ENCODE data around the gene SLC7A6.
A peak's percentile ranks its signal among the peaks of the same experiment; 100 is the strongest.

The SLC7A6 gene

GRCh38 chr16:68244903-68245853 lies 19.1 kb upstream of the SLC7A6 start, which contains the start of gene PLA2G15:
PLA2G15 (plus strand) TSS chr16:68245373; CDS start chr16:68245427, 54 bp downstream.
- Histone ChIP-seq H3K79me2 (ENCODE audit: control insufficient read depth, insufficient read depth, low read length, unreplicated experiment) (peaks cover 20% of the 10 kb centered on the region), H3K4me1 (ENCODE audit: control insufficient read depth, insufficient read depth, low read length, unreplicated experiment) (peaks cover 18% of the 10 kb centered on the region), H3K4me3 (ENCODE audit: low read depth, low read length) (peak within 1 kb of the TSS; percentile 94), H3K36me3 (ENCODE audit: insufficient read depth, low read length) (no peaks in the 10 kb centered on the region), H2AFZ (ENCODE audit: low read length, unreplicated experiment) (peak within 1 kb of the TSS; percentile 90), H3K27me3 (ENCODE audit: insufficient read depth, low read length) (no peaks in the 10 kb centered on the region), H3K27ac (ENCODE audit: low read depth, low read length) (no peak within 1 kb of the TSS)

GRCh38 chr16:68246121-68246520 lies 18.2 kb upstream of the SLC7A6 start:
- no peak overlapping the region for H2AFZ ChIP-seq (ENCODE audit: low read length, unreplicated experiment)
- no peaks in the 10 kb centered on the region for H3K36me3 ChIP-seq (ENCODE audit: insufficient read depth, low read length)
- no peaks in the 10 kb centered on the region for H3K27me3 ChIP-seq (ENCODE audit: insufficient read depth, low read length)
- no peak overlapping the region for H3K27ac ChIP-seq (ENCODE audit: low read depth, low read length)
- peaks cover 20% of the 10 kb centered on the region for H3K79me2 ChIP-seq (ENCODE audit: control insufficient read depth, insufficient read depth, low read length, unreplicated experiment)
- H3K4me3 ChIP-seq (ENCODE audit: low read depth, low read length), result peak overlapping the region; percentile 94
- peaks cover 18% of the 10 kb centered on the region for H3K4me1 ChIP-seq (ENCODE audit: control insufficient read depth, insufficient read depth, low read length, unreplicated experiment)

GRCh38 chr16:68246666-68247065 lies 17.7 kb upstream of the SLC7A6 start:
- Histone ChIP-seq H3K4me1 (ENCODE audit: control insufficient read depth, insufficient read depth, low read length, unreplicated experiment) (peaks cover 18% of the 10 kb centered on the region), H3K4me3 (ENCODE audit: low read depth, low read length) (peak overlapping the region; percentile 94), H3K27me3 (ENCODE audit: insufficient read depth, low read length) (no peaks in the 10 kb centered on the region), H3K79me2 (ENCODE audit: control insufficient read depth, insufficient read depth, low read length, unreplicated experiment) (peaks cover 20% of the 10 kb centered on the region), H3K27ac (ENCODE audit: low read depth, low read length) (no peak overlapping the region), H3K36me3 (ENCODE audit: insufficient read depth, low read length) (no peaks in the 10 kb centered on the region), H2AFZ (ENCODE audit: low read length, unreplicated experiment) (no peak overlapping the region)

GRCh38 chr16:68247400-68247799 lies 16.9 kb upstream of the SLC7A6 start:
- Histone ChIP-seq H3K4me1 (ENCODE audit: control insufficient read depth, insufficient read depth, low read length, unreplicated experiment) (peaks cover 18% of the 10 kb centered on the region), H3K27me3 (ENCODE audit: insufficient read depth, low read length) (no peaks in the 10 kb centered on the region), H3K4me3 (ENCODE audit: low read depth, low read length) (no peak overlapping the region), H2AFZ (ENCODE audit: low read length, unreplicated experiment) (no peak overlapping the region), H3K79me2 (ENCODE audit: control insufficient read depth, insufficient read depth, low read length, unreplicated experiment) (peaks cover 20% of the 10 kb centered on the region), H3K27ac (ENCODE audit: low read depth, low read length) (no peak overlapping the region), H3K36me3 (ENCODE audit: insufficient read depth, low read length) (no peaks in the 10 kb centered on the region)

GRCh38 chr16:68247932-68248331 lies 16.4 kb upstream of the SLC7A6 start:
- Histone ChIP-seq H3K4me1 (ENCODE audit: control insufficient read depth, insufficient read depth, low read length, unreplicated experiment) (peaks cover 18% of the 10 kb centered on the region), H3K27ac (ENCODE audit: low read depth, low read length) (no peak overlapping the region), H2AFZ (ENCODE audit: low read length, unreplicated experiment) (no peak overlapping the region), H3K27me3 (ENCODE audit: insufficient read depth, low read length) (no peaks in the 10 kb centered on the region), H3K36me3 (ENCODE audit: insufficient read depth, low read length) (no peaks in the 10 kb centered on the region), H3K4me3 (ENCODE audit: low read depth, low read length) (no peak overlapping the region), H3K79me2 (ENCODE audit: control insufficient read depth, insufficient read depth, low read length, unreplicated experiment) (peaks cover 20% of the 10 kb centered on the region)

GRCh38 chr16:68249371-68249770 lies 15.0 kb upstream of the SLC7A6 start:
- peaks cover 15% of the 10 kb centered on the region for H3K4me1 ChIP-seq (ENCODE audit: control insufficient read depth, insufficient read depth, low read length, unreplicated experiment)
- peaks cover 20% of the 10 kb centered on the region for H3K79me2 ChIP-seq (ENCODE audit: control insufficient read depth, insufficient read depth, low read length, unreplicated experiment)
- H3K4me3 ChIP-seq (ENCODE audit: low read depth, low read length), result no peak overlapping the region
- H2AFZ ChIP-seq (ENCODE audit: low read length, unreplicated experiment), result no peak overlapping the region
- no peaks in the 10 kb centered on the region for H3K36me3 ChIP-seq (ENCODE audit: insufficient read depth, low read length)
- H3K27ac ChIP-seq (ENCODE audit: low read depth, low read length), result no peak overlapping the region
- no peaks in the 10 kb centered on the region for H3K27me3 ChIP-seq (ENCODE audit: insufficient read depth, low read length)

- H3K4me3 ChIP-seq (ENCODE audit: low read depth, low read length), result no peak overlapping the region
- H3K4me1 ChIP-seq (ENCODE audit: control insufficient read depth, insufficient read depth, low read length, unreplicated experiment), result peaks cover 10% of the 10 kb centered on the region
- H3K27ac ChIP-seq (ENCODE audit: low read depth, low read length), result no peak overlapping the region
- peaks cover 13% of the 10 kb centered on the region for H3K79me2 ChIP-seq (ENCODE audit: control insufficient read depth, insufficient read depth, low read length, unreplicated experiment)
- H3K36me3 ChIP-seq (ENCODE audit: insufficient read depth, low read length), result no peaks in the 10 kb centered on the region
- no peak overlapping the region for H2AFZ ChIP-seq (ENCODE audit: low read length, unreplicated experiment)
- H3K27me3 ChIP-seq (ENCODE audit: insufficient read depth, low read length), result no peaks in the 10 kb centered on the region
Observed at GRCh38 chr16:68250951-68251350, 13.4 kb upstream of the SLC7A6 start.

GRCh38 chr16:68251832-68252231 lies 12.5 kb upstream of the SLC7A6 start:
- H3K36me3 ChIP-seq (ENCODE audit: insufficient read depth, low read length), result no peaks in the 10 kb centered on the region
- H3K79me2 ChIP-seq (ENCODE audit: control insufficient read depth, insufficient read depth, low read length, unreplicated experiment), result peaks cover 4% of the 10 kb centered on the region
- peaks cover 3% of the 10 kb centered on the region for H3K4me1 ChIP-seq (ENCODE audit: control insufficient read depth, insufficient read depth, low read length, unreplicated experiment)
- no peak overlapping the region for H3K4me3 ChIP-seq (ENCODE audit: low read depth, low read length)
- H3K27me3 ChIP-seq (ENCODE audit: insufficient read depth, low read length), result no peaks in the 10 kb centered on the region
- H2AFZ ChIP-seq (ENCODE audit: low read length, unreplicated experiment), result no peak overlapping the region
- no peak overlapping the region for H3K27ac ChIP-seq (ENCODE audit: low read depth, low read length)

- peaks cover 4% of the 10 kb centered on the region for H3K4me1 ChIP-seq (ENCODE audit: control insufficient read depth, insufficient read depth, low read length, unreplicated experiment)
- H3K36me3 ChIP-seq (ENCODE audit: insufficient read depth, low read length), result no peaks in the 10 kb centered on the region
- peaks cover under 1% of the 10 kb centered on the region for H3K79me2 ChIP-seq (ENCODE audit: control insufficient read depth, insufficient read depth, low read length, unreplicated experiment)
- H3K27me3 ChIP-seq (ENCODE audit: insufficient read depth, low read length), result no peaks in the 10 kb centered on the region
- H3K4me3 ChIP-seq (ENCODE audit: low read depth, low read length), result no peak overlapping the region
- no peak overlapping the region for H2AFZ ChIP-seq (ENCODE audit: low read length, unreplicated experiment)
- H3K27ac ChIP-seq (ENCODE audit: low read depth, low read length), result no peak overlapping the region
Observed at GRCh38 chr16:68252383-68252782, 11.9 kb upstream of the SLC7A6 start.

- no peaks in the 10 kb centered on the region for H3K79me2 ChIP-seq (ENCODE audit: control insufficient read depth, insufficient read depth, low read length, unreplicated experiment)
- H3K27me3 ChIP-seq (ENCODE audit: insufficient read depth, low read length), result no peaks in the 10 kb centered on the region
- no peak overlapping the region for H2AFZ ChIP-seq (ENCODE audit: low read length, unreplicated experiment)
- peaks cover 17% of the 10 kb centered on the region for H3K4me1 ChIP-seq (ENCODE audit: control insufficient read depth, insufficient read depth, low read length, unreplicated experiment)
- no peaks in the 10 kb centered on the region for H3K36me3 ChIP-seq (ENCODE audit: insufficient read depth, low read length)
- no peak overlapping the region for H3K4me3 ChIP-seq (ENCODE audit: low read depth, low read length)
- H3K27ac ChIP-seq (ENCODE audit: low read depth, low read length), result no peak overlapping the region
Observed at GRCh38 chr16:68253721-68254120, 10.6 kb upstream of the SLC7A6 start.

- no peak overlapping the region for H3K4me3 ChIP-seq (ENCODE audit: low read depth, low read length)
- peaks cover 8% of the 10 kb centered on the region; the same call in 1 of the 2 replicates for H3K36me3 ChIP-seq (ENCODE audit: insufficient read depth, low read length)
- H3K4me1 ChIP-seq (ENCODE audit: control insufficient read depth, insufficient read depth, low read length, unreplicated experiment), result peaks cover 17% of the 10 kb centered on the region
Observed at GRCh38 chr16:68255712-68256111, 8.6 kb upstream of the SLC7A6 start.

More at GRCh38 chr16:68255712-68256111, 8.6 kb upstream of the SLC7A6 start:
- Histone ChIP-seq H3K79me2 (ENCODE audit: control insufficient read depth, insufficient read depth, low read length, unreplicated experiment) (no peaks in the 10 kb centered on the region), H2AFZ (ENCODE audit: low read length, unreplicated experiment) (no peak overlapping the region), H3K27ac (ENCODE audit: low read depth, low read length) (no peak overlapping the region), H3K27me3 (ENCODE audit: insufficient read depth, low read length) (no peaks in the 10 kb centered on the region)
